Measurements from ENCODE around the gene CTAG2. TPM values are rescaled to one million over a fixed set of nuclear protein-coding genes. Genes with fewer than 3 reads are reported as not detected.
"Not testable (repeated sequence)": the region's sequence is repeated elsewhere in the genome, so short reads cannot be mapped to it uniquely, and the experiment has no call there.

Gene CTAG2
- total RNA-seq = not detected

DNA sequence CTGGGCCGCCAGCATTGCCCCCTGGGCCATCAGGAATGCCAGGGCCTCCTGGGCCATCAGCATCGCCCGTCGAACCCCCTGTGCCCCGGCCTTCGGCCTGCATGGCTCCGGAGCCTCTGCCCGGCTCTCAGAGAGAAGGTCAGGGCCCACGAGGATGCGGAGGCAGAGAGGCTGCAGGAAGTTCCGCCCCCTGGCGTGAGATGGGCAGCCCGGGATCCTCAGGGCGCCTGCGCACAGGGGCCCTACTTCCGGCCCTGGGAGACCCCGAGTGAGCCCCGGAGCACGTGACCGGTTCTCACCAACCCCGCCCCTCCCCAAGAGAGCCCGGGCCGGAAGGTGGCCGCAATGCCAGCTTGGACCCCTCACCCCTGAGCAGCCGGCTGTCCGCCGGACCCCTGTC, at the start of gene CTAG2:
Gene CTAG2, minus strand, starts transcription at position 167 of the 400 bp plus-strand sequence. Its CDS starts 64 bp downstream, at position 103.
- intact Hi-C loops (cut with DNase I; ENCODE audit: low total_unique reads); H3K27ac ChIP-seq; H3K27me3 ChIP-seq; H3K4me1 ChIP-seq; DNase-seq; H3K36me3 ChIP-seq; H3K4me3 ChIP-seq; H3K9me3 ChIP-seq: not testable (repeated sequence)

GRCh38 chrX:154698630-154699248, 45.4 kb upstream of the CTAG2 start:
- no peak overlapping the region for H3K4me3 ChIP-seq
- no peak for DNase-seq
- TF ChIP-seq POLR2A (IDR thresholded peaks at IDR 0.05) = no peak
- no peak for TF ChIP-seq CTCF (IDR thresholded peaks at IDR 0.05)
- H3K27ac ChIP-seq = no peak overlapping the region
- H3K36me3 ChIP-seq = no peaks in the 10 kb centered on the region
- intact Hi-C loops (cut with DNase I; ENCODE audit: low total_unique reads) = no loop called here
- H3K27me3 ChIP-seq = no peaks in the 10 kb centered on the region
- no peaks in the 10 kb centered on the region for H3K4me1 ChIP-seq
- no peaks in the 10 kb centered on the region for H3K9me3 ChIP-seq

DNA sequence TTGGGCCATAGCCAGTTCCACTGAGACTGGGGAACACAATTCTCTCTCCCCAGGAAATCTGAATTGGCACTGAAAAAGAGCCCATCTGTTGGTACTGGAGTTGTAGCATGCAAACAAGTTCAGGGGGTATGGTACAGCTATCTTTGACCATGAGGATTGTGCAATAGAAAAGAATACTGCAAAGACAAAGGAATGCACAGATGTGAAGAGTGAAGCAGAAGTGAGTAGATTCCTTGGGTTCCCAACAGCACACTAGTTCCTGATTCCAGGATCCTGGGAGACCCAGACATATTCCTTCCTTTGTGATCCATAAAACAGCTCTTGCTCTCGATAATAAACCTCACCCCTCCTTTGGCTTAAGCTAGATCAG, 43.3 kb upstream of the CTAG2 start:
- Histone ChIP-seq H3K4me3 (no peak overlapping the region), H3K27ac (no peak overlapping the region), H3K36me3 (no peaks in the 10 kb centered on the region), H3K27me3 (no peaks in the 10 kb centered on the region), H3K9me3 (no peaks in the 10 kb centered on the region), H3K4me1 (no peaks in the 10 kb centered on the region)
- DNase-seq = no peak
- TF ChIP-seq CTCF (IDR thresholded peaks at IDR 0.05) = no peak
- TF ChIP-seq POLR2A (IDR thresholded peaks at IDR 0.05) = no peak
- intact Hi-C loops (cut with DNase I; ENCODE audit: low total_unique reads) = no loop called here

DNA sequence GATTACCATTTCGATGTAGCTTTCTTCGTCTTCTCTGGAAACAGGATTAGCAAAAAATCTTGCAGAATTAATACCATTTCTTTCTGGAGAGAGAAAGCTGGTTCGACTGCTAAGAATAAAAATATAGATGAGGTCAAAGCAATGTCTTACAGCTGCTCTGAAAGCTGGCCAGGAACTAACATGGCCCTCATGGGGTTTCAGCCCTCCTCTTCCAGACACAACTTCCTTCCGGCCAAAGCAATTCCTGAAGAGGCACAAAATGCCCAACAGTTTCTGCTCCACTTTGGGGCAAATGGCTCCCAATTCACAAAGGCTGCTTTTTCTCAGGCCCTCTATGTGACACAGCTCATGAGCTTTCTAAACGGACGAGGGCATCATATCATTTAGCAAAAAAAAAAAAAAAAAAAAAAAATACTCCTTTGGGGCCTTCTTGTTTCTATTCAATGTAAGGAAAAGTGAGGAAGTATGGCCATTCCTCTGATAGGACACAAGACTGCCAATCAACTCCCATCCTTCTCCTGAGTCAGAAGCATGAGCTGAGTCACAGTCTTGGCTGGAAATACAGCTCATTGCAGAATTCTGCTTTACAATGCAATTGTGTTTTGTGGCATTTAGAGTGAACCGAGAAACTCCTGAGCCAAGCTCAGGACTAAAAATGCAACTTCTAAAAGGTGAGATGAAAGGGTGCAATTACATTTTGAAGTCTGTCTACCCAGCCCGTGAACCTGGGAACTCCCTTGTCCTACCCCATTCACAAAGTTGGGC, 42.7 kb upstream of the CTAG2 start:
- H3K27ac ChIP-seq = peak overlapping the region in 1 of 2 donors; percentile 21
- peak in 1 of 2 donors; percentile 22 for DNase-seq

DNA sequence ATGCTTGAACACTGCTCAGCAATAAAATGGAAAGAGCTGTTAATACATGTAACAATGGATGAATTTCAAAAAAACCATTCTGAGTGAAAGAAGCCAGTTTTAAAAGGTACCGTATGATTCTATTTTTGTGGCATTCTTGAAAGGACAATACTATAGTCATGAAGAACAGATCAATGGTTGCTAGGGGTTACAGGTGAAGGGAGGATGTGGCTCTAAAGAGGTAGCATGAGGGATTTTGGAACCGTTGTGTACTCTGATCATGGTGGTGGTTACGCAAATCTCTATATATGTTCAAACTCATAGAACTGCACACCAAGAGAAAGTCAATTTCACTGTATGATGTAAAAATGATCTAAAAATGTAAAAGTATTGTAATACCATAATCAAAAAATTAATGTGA, 40.0 kb upstream of the CTAG2 start:
- Histone ChIP-seq H3K4me3 (no peak overlapping the region), H3K27me3 (no peaks in the 10 kb centered on the region), H3K36me3 (no peaks in the 10 kb centered on the region), H3K9me3 (no peaks in the 10 kb centered on the region), H3K27ac (no peak overlapping the region), H3K4me1 (no peaks in the 10 kb centered on the region)
- intact Hi-C loops (cut with DNase I; ENCODE audit: low total_unique reads) = no loop called here
- DNase-seq = no peak
- TF ChIP-seq POLR2A (IDR thresholded peaks at IDR 0.05) (no peak), CTCF (IDR thresholded peaks at IDR 0.05) (no peak)

More for the DNA sequence above, 42.7 kb upstream of the CTAG2 start:
- intact Hi-C loops (cut with DNase I; ENCODE audit: low total_unique reads) = no loop called here
- Histone ChIP-seq H3K27me3 (no peaks in the 10 kb centered on the region), H3K9me3 (no peaks in the 10 kb centered on the region), H3K4me1 (no peaks in the 10 kb centered on the region), H3K4me3 (no peak overlapping the region), H3K36me3 (no peaks in the 10 kb centered on the region)
- no peak for TF ChIP-seq CTCF (IDR thresholded peaks at IDR 0.05)
- TF ChIP-seq POLR2A (IDR thresholded peaks at IDR 0.05) = no peak

DNA sequence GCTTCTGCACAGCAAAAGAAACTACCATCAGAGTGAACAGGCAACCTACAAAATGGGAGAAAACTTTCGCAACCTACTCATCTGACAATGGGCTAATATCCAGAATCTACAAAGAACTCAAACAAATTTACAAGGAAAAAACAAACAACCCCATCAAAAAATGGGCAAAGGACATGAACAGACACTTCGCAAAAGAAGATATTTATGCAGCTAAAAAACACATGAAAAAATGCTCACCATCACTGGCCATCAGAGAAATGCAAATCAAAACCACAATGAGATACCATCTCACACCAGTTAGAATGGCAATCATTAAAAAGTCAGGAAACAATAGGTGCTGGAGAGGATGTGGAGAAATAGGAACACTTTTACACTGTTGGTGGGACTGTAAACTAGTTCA, 37.1 kb upstream of the CTAG2 start:
- H3K9me3 ChIP-seq = not testable (repeated sequence)

DNA sequence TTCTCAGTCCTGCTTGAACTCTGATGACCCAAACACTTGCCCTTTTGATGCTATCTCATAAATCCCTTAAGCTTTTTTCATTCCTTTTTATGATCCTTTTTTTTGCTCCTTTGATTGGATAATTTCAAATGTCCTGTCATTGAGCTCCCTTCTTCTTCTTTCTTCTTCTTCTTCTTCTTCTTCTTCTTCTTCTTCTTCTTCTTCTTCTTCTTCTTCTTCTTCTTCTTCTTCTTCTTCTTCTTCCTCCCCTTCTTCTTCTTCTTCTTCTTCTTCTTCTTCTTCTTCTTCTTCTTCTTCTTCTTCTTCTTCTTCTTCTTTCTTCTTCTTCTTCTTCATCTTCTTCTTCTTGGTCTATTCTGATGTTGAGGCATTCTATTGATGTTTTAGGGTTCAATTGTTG, 18.7 kb upstream of the CTAG2 start:
- DNase-seq; H3K36me3 ChIP-seq; H3K27me3 ChIP-seq; H3K4me1 ChIP-seq; intact Hi-C loops (cut with DNase I; ENCODE audit: low total_unique reads); H3K9me3 ChIP-seq; H3K27ac ChIP-seq; H3K4me3 ChIP-seq: not testable (repeated sequence)

More for the DNA sequence above, 37.1 kb upstream of the CTAG2 start:
- H3K4me1 ChIP-seq; DNase-seq; H3K4me3 ChIP-seq; intact Hi-C loops (cut with DNase I; ENCODE audit: low total_unique reads); H3K27me3 ChIP-seq; H3K27ac ChIP-seq; H3K36me3 ChIP-seq: not testable (repeated sequence)

DNA sequence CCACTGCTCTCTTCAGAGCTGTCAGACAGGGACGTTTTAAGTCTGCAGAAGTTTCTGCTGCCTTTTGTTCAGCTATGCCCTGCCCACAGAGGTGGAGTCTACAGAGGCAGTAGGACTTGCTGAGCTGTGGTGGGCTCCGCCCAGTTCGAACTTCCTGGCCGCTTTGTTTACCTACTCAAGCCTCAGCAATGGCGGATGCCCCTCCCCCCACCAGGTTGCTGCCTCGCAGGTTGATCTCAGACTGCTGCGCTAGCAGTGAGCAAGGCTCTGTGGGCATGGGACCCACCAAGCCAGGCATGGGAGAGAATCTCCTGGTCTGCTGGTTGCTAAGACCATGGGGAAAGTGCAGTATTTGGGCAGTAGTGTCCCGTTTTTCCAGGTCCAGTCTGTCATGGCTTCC, 17.5 kb upstream of the CTAG2 start:
- H3K27ac ChIP-seq; H3K4me1 ChIP-seq; H3K4me3 ChIP-seq; H3K9me3 ChIP-seq; H3K27me3 ChIP-seq; intact Hi-C loops (cut with DNase I; ENCODE audit: low total_unique reads); H3K36me3 ChIP-seq; DNase-seq: not testable (repeated sequence)
